ENCODE results near the gene SPEF2.

DNA sequence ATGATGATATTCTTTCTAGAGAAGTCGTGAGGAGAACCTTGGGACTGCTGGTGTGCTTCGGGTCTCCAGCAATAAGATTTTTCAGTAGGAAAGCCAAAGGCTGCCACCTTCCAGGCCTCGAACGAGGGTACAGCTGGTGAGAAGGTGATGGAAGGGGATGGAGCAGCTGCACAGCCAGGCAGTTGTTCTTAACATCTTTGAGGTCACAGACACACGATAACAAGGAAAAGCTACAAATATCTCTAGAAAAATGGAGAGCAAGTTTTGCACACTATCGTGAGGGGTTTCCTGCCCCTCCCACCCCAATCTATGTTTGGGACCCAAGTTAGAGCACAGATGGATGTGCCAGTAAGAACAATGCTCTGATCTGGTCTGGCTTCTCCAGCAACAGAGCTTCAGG lies 232.2 kb downstream of the SPEF2 start:
- TF ChIP-seq CTCF (CRISPR knock-in tag; IDR thresholded peaks at IDR 0.05) = no peak
- no peak for TF ChIP-seq ZNF432 (CRISPR knock-in tag; IDR thresholded peaks at IDR 0.05; ENCODE audit: borderline replicate concordance)
- TF ChIP-seq AHR (CRISPR knock-in tag; IDR thresholded peaks at IDR 0.05) = no peak
- no peak for TF ChIP-seq TAF1 (CRISPR knock-in tag; IDR thresholded peaks at IDR 0.05)
- TF ChIP-seq ZNF446 (CRISPR knock-in tag; IDR thresholded peaks at IDR 0.05) = no peak
- no peak for TF ChIP-seq ZBTB1 (CRISPR knock-in tag; IDR thresholded peaks at IDR 0.05; ENCODE audit: borderline replicate concordance)
- no peak for TF ChIP-seq SMC3 (IDR thresholded peaks at IDR 0.05; ENCODE audit: low read length)
